Fibroblast of lung (primary cell): ENCODE results near the gene LRRC75B. TPM values are rescaled to one million over a fixed set of nuclear protein-coding genes. Genes with fewer than 3 reads are reported as not detected.
"Not testable (repeated sequence)": the region's sequence is repeated elsewhere in the genome, so short reads cannot be mapped to it uniquely, and the experiment has no call there.

Source experiments
- DNase-seq, 2 donors: peaks; one replicate each; pipeline versions ENCODE4 v3.0.0 to v3.0.0-alpha.2; 2010; ENCODE audit warnings: low read depth in 2 of 2
- H2AFZ ChIP-seq: 2 replicates; pipeline ENCODE4 v1.5.1; 2012; ENCODE audit warnings: low read length, control low read depth, inconsistent platforms
- H3K27ac ChIP-seq: 2 replicates; pipeline ENCODE4 v1.5.1; 2011; ENCODE audit warnings: low read length, control low read depth; ENCODE audit not compliant: insufficient read depth
- H3K27me3 ChIP-seq: 2 replicates; pipeline ENCODE4 v1.5.1; 2011; ENCODE audit warnings: mild to moderate bottlenecking, low read length; ENCODE audit not compliant: control insufficient read depth, insufficient read depth
- H3K36me3 ChIP-seq: 2 replicates; pipeline ENCODE4 v1.5.1; 2011; ENCODE audit warnings: low read length; ENCODE audit not compliant: control insufficient read depth, insufficient read depth
- H3K4me1 ChIP-seq: 2 replicates; pipeline ENCODE4 v1.5.1; 2011; ENCODE audit warnings: low read length; ENCODE audit not compliant: control insufficient read depth, insufficient read depth; ENCODE audit errors: extremely low read depth
- H3K4me2 ChIP-seq: 2 replicates; pipeline ENCODE4 v1.5.1; 2011; ENCODE audit warnings: low read length, control low read depth; ENCODE audit not compliant: insufficient read depth; ENCODE audit errors: extremely low read depth
- H3K4me3 ChIP-seq, 4 experiments: fragments of 200-600 bp in 1 of 4; sonication (generic) in 1 of 4; replicated peaks in 1 of 4; 2 replicates each; pipeline ENCODE4 v1.5.1; 2011 to 2016; ENCODE audit warnings: low read length in 4 of 4, low read depth in 3 of 4, mild to moderate bottlenecking in 3 of 4, control low read depth in 2 of 4, inconsistent platforms in 1 of 4, mixed read lengths in 1 of 4; ENCODE audit not compliant: insufficient read depth in 1 of 4; ENCODE audit errors: control extremely low read depth in 1 of 4
- H3K79me2 ChIP-seq: 2 replicates; pipeline ENCODE4 v1.5.1; 2012; ENCODE audit warnings: mild to moderate bottlenecking, low read length, inconsistent platforms; ENCODE audit not compliant: control insufficient read depth, insufficient read depth
- H3K9ac ChIP-seq: 2 replicates; pipeline ENCODE4 v1.5.1; 2011; ENCODE audit warnings: mild to moderate bottlenecking, low read length, control low read depth; ENCODE audit not compliant: insufficient read depth
- H3K9me3 ChIP-seq: 2 replicates; pipeline ENCODE4 v1.5.1; 2012; ENCODE audit warnings: low read depth, low read length; ENCODE audit not compliant: control insufficient read depth, insufficient read depth
- H4K20me1 ChIP-seq: 2 replicates; pipeline ENCODE4 v1.5.1; 2011; ENCODE audit warnings: low read length; ENCODE audit not compliant: control insufficient read depth, insufficient read depth; ENCODE audit errors: extremely low read depth
- EZH2 ChIP-seq: IDR thresholded peaks from 2 replicates; pipeline ENCODE4 v1.5.1; 2012; ENCODE audit warnings: low read length, control low read depth, mild to moderate bottlenecking; ENCODE audit errors: missing control alignments
- polyA plus RNA-seq, 2 donors: library from polyadenylated mRNA; depleted of rRNA in 1 of 2; stranded (reverse) in 1 of 2; unstranded in 1 of 2; fragments of >200 nt; gene quantifications; 2 replicates each; pipeline ENCODE4 v1.2.1, GENCODE V29; 2011 to 2012; ENCODE audit warnings: missing spikeins in 1 of 2
- total RNA-seq: library from RNA; depleted of rRNA; stranded (reverse); fragments of >200 nt; gene quantifications from 2 replicates; pipeline ENCODE4 v1.2.1, GENCODE V29; 2014
- TF ChIP-seq, protein P1 (sequence below), 2 donors: IDR thresholded peaks in 1 of 2; conservative IDR thresholded peaks in 1 of 2; 1 replicate in 1 of 2; 2 replicates in 1 of 2; pipeline ENCODE4 v1.5.1; 2011 to 2012; ENCODE audit warnings: low read length in 2 of 2, control low read depth in 1 of 2, inconsistent platforms in 1 of 2, low read depth in 1 of 2, mild to moderate bottlenecking in 1 of 2

Gene LRRC75B
- total and polyA plus RNA-seq, 2 donors (not counting 1 experiment from before 2014, with no cell fraction given), result 2.9 to 7.9 TPM

- H3K27ac ChIP-seq, H3K9ac ChIP-seq, H3K36me3 ChIP-seq, H3K4me3 ChIP-seq, H2AFZ ChIP-seq, H4K20me1 ChIP-seq, H3K79me2 ChIP-seq, DNase-seq, H3K27me3 ChIP-seq, H3K4me2 ChIP-seq, H3K9me3 ChIP-seq, H3K4me1 ChIP-seq: not testable (repeated sequence)
Observed at GRCh38 chr22:24603770-24604629, 11.1 kb upstream of the LRRC75B start.

DNA sequence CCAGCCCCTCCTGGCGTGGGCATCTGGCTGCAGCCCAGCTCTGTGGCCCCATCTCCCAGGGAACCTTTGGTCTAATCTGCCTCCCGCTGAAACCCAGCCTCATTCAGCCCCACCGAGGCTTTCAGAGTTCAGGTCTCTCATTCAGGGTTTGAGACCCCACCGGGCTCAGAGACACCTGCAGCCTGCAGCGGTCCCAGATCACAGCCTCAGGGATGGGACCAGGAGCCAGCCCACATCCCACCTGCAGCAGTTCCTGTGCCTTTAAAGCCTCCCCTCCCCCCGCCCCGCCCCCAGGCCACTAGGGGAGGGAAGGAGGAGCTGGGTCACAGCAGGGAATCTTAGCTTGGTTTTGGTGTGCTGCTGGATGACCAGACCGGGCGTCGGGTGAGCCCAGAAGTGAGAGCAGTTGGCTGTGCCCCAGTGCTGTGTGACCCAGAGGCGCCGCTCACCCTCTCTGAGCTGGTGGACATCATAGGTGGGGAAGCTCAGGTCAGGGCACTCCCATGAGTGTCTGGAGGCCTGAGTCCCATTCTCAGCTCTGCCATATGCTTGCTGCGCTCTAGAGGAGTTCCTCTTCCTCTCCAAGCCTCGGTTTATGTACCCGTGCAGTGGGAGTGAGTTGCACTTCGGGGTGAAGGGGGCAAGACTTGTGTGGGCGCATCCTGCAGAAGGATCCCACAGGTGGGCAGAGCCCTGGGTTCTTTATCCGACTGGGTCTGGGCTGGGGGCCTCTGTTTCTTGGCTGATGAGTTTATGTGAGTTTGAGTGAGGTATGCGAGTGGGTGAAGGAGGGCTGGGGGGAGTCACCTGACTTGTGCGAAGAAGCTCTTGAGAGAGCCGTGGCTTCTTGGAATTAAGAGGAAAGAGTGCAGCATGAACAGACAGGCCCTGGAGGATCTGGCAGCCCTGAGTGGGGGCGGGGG is 10.2 kb upstream of the LRRC75B start, which contains the start of gene GGT1:
Gene GGT1 (plus strand): TSS at position 347 of the 923 bp plus-strand sequence. CDS start 7,889 bp downstream, outside the sequence.
- not testable (repeated sequence) for H3K36me3 ChIP-seq, H3K27ac ChIP-seq, H3K9me3 ChIP-seq, H3K79me2 ChIP-seq, H3K4me2 ChIP-seq, H3K27me3 ChIP-seq, DNase-seq, H4K20me1 ChIP-seq, H3K9ac ChIP-seq, H3K4me3 ChIP-seq, H2AFZ ChIP-seq, H3K4me1 ChIP-seq

- H3K9ac ChIP-seq, H3K27ac ChIP-seq, H3K27me3 ChIP-seq, H3K4me2 ChIP-seq, DNase-seq, H3K36me3 ChIP-seq, H2AFZ ChIP-seq, H3K9me3 ChIP-seq, H3K79me2 ChIP-seq, H3K4me3 ChIP-seq, H3K4me1 ChIP-seq, H4K20me1 ChIP-seq: not testable (repeated sequence)
Observed at GRCh38 chr22:24602105-24602749, 9.4 kb upstream of the LRRC75B start.

- no peak overlapping the region for H3K27ac ChIP-seq
- DNase-seq, result no peak
- H2AFZ ChIP-seq, result no peak overlapping the region
- no peak overlapping the region for H3K4me2 ChIP-seq
- H3K4me1 ChIP-seq, result no peaks in the 10 kb centered on the region
- no peak overlapping the region for H3K4me3 ChIP-seq
- H3K9me3 ChIP-seq, result no peaks in the 10 kb centered on the region
- no peaks in the 10 kb centered on the region for H4K20me1 ChIP-seq
- H3K79me2 ChIP-seq, result no peaks in the 10 kb centered on the region
- H3K9ac ChIP-seq, result no peak overlapping the region
- H3K27me3 ChIP-seq, result no peaks in the 10 kb centered on the region
- no peaks in the 10 kb centered on the region for H3K36me3 ChIP-seq
- TF ChIP-seq EZH2, result no peak
- TF ChIP-seq, protein P1, sequence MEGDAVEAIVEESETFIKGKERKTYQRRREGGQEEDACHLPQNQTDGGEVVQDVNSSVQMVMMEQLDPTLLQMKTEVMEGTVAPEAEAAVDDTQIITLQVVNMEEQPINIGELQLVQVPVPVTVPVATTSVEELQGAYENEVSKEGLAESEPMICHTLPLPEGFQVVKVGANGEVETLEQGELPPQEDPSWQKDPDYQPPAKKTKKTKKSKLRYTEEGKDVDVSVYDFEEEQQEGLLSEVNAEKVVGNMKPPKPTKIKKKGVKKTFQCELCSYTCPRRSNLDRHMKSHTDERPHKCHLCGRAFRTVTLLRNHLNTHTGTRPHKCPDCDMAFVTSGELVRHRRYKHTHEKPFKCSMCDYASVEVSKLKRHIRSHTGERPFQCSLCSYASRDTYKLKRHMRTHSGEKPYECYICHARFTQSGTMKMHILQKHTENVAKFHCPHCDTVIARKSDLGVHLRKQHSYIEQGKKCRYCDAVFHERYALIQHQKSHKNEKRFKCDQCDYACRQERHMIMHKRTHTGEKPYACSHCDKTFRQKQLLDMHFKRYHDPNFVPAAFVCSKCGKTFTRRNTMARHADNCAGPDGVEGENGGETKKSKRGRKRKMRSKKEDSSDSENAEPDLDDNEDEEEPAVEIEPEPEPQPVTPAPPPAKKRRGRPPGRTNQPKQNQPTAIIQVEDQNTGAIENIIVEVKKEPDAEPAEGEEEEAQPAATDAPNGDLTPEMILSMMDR (conservative IDR thresholded peaks at IDR 0.05 in 1 of 2, IDR thresholded peaks at IDR 0.05 in 1 of 2; ENCODE audit: low read depth in 1 of 2, low read length in 2 of 2), result no peak
Observed at GRCh38 chr22:24601217-24602104, 8.6 kb upstream of the LRRC75B start.

DNA sequence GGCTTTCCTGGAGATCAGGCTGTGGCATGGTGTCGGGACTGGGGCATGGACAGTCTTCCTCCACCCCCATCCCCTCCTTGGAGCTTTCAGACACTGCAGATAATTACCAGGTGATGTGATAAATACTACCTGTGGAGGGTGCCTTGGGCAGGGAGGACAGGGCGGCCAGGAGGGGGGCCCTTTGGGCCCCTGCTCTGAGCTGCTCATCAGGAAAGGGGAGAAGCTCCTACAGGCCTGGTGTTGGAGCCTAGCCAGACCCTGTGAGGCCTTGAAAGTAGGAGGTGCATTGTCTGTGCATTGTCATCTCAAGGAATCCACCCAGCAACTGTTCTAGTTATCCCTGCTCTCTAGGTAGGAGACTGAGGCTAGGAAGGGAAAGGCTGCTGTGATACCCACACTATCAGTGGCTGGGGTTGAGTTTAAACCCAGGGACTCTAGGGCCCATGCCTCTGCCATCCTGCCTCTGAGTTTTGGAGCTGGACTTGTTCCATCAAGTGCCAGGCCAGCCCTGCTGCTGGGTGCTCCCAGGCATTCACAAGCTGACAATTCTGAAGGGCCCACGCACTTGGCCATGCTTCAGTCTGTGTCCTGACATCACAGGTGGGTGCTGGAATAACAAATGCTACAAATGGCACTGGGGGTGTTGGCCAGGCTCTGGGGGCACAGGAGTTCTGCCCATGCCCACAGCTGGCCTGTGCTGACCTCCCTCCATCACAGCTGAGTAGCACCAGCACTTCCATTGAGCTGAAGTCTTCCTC is 7.3 kb upstream of the LRRC75B start:
- not testable (repeated sequence) for H3K27ac ChIP-seq, H4K20me1 ChIP-seq, H3K9me3 ChIP-seq, H3K36me3 ChIP-seq, H3K27me3 ChIP-seq, H3K4me2 ChIP-seq, H2AFZ ChIP-seq, H3K9ac ChIP-seq, H3K4me1 ChIP-seq, H3K79me2 ChIP-seq, DNase-seq, H3K4me3 ChIP-seq
